ENCODE results near the gene RHOBTB3.

RHOBTB3 gene

DNA sequence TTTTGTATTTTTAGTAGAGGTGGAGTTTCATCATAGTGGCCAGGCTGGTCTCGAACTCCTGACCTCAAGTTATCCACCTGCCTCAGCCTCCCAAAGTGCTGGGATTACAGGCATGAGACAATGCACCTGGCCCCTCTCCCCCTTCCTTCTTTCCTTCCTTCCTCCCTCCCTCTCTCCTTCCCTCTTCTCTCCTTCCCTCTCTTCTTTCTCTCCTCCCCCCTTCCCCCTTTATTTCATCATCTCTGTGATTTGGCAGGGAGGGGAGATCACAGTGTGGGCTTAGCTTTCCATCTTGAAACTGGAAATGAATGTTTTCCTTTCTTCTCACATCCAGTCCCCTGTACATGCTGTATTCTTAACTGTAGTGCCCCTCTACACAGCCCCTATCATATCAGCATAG, 12.7 kb downstream of the RHOBTB3 start:
- no peak for ATAC-seq
- TF ChIP-seq BACH2 (CRISPR knock-in tag; IDR thresholded peaks at IDR 0.05; ENCODE audit: borderline replicate concordance) (no peak), ZC3H10 (CRISPR knock-in tag; IDR thresholded peaks at IDR 0.05) (no peak), ESRRG (CRISPR knock-in tag; IDR thresholded peaks at IDR 0.05) (no peak), CSDC2 (CRISPR knock-in tag; IDR thresholded peaks at IDR 0.05) (no peak), ZNF8 (CRISPR knock-in tag; IDR thresholded peaks at IDR 0.05) (no peak), ZFP3 (CRISPR knock-in tag; IDR thresholded peaks at IDR 0.05) (no peak), OSR1 (CRISPR knock-in tag; IDR thresholded peaks at IDR 0.05) (no peak), TOX (CRISPR knock-in tag; IDR thresholded peaks at IDR 0.05; ENCODE audit: borderline replicate concordance) (no peak), RARB (CRISPR knock-in tag; IDR thresholded peaks at IDR 0.05) (no peak), ZNF565 (CRISPR knock-in tag; conservative IDR thresholded peaks at IDR 0.05; ENCODE audit: low read depth) (no peak), TCF4 (CRISPR knock-in tag; IDR thresholded peaks at IDR 0.05; ENCODE audit: borderline replicate concordance) (no peak), ARNTL (CRISPR knock-in tag; IDR thresholded peaks at IDR 0.05; ENCODE audit: borderline replicate concordance, low read depth) (no peak), ISL1 (CRISPR knock-in tag; IDR thresholded peaks at IDR 0.05) (no peak)
- TF ChIP-seq, protein P1, sequence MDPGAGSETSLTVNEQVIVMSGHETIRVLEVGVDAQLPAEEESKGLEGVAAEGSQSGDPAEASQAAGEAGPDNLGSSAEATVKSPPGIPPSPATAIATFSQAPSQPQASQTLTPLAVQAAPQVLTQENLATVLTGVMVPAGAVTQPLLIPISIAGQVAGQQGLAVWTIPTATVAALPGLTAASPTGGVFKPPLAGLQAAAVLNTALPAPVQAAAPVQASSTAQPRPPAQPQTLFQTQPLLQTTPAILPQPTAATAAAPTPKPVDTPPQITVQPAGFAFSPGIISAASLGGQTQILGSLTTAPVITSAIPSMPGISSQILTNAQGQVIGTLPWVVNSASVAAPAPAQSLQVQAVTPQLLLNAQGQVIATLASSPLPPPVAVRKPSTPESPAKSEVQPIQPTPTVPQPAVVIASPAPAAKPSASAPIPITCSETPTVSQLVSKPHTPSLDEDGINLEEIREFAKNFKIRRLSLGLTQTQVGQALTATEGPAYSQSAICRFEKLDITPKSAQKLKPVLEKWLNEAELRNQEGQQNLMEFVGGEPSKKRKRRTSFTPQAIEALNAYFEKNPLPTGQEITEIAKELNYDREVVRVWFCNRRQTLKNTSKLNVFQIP (CRISPR knock-in tag; IDR thresholded peaks at IDR 0.05; ENCODE audit: borderline replicate concordance, low read depth): no peak
- TF ChIP-seq, protein P2, sequence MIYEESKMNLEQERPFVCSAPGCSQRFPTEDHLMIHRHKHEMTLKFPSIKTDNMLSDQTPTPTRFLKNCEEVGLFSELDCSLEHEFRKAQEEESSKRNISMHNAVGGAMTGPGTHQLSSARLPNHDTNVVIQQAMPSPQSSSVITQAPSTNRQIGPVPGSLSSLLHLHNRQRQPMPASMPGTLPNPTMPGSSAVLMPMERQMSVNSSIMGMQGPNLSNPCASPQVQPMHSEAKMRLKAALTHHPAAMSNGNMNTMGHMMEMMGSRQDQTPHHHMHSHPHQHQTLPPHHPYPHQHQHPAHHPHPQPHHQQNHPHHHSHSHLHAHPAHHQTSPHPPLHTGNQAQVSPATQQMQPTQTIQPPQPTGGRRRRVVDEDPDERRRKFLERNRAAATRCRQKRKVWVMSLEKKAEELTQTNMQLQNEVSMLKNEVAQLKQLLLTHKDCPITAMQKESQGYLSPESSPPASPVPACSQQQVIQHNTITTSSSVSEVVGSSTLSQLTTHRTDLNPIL (CRISPR knock-in tag; IDR thresholded peaks at IDR 0.05; ENCODE audit: low read depth): no peak
- TF ChIP-seq, protein P3, sequence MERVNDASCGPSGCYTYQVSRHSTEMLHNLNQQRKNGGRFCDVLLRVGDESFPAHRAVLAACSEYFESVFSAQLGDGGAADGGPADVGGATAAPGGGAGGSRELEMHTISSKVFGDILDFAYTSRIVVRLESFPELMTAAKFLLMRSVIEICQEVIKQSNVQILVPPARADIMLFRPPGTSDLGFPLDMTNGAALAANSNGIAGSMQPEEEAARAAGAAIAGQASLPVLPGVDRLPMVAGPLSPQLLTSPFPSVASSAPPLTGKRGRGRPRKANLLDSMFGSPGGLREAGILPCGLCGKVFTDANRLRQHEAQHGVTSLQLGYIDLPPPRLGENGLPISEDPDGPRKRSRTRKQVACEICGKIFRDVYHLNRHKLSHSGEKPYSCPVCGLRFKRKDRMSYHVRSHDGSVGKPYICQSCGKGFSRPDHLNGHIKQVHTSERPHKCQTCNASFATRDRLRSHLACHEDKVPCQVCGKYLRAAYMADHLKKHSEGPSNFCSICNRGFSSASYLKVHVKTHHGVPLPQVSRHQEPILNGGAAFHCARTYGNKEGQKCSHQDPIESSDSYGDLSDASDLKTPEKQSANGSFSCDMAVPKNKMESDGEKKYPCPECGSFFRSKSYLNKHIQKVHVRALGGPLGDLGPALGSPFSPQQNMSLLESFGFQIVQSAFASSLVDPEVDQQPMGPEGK (CRISPR knock-in tag; IDR thresholded peaks at IDR 0.05; ENCODE audit: borderline replicate concordance): no peak
- TF ChIP-seq, protein P4, sequence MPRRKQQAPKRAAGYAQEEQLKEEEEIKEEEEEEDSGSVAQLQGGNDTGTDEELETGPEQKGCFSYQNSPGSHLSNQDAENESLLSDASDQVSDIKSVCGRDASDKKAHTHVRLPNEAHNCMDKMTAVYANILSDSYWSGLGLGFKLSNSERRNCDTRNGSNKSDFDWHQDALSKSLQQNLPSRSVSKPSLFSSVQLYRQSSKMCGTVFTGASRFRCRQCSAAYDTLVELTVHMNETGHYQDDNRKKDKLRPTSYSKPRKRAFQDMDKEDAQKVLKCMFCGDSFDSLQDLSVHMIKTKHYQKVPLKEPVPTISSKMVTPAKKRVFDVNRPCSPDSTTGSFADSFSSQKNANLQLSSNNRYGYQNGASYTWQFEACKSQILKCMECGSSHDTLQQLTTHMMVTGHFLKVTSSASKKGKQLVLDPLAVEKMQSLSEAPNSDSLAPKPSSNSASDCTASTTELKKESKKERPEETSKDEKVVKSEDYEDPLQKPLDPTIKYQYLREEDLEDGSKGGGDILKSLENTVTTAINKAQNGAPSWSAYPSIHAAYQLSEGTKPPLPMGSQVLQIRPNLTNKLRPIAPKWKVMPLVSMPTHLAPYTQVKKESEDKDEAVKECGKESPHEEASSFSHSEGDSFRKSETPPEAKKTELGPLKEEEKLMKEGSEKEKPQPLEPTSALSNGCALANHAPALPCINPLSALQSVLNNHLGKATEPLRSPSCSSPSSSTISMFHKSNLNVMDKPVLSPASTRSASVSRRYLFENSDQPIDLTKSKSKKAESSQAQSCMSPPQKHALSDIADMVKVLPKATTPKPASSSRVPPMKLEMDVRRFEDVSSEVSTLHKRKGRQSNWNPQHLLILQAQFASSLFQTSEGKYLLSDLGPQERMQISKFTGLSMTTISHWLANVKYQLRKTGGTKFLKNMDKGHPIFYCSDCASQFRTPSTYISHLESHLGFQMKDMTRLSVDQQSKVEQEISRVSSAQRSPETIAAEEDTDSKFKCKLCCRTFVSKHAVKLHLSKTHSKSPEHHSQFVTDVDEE (CRISPR knock-in tag; IDR thresholded peaks at IDR 0.05): no peak
- TF ChIP-seq, protein P5, sequence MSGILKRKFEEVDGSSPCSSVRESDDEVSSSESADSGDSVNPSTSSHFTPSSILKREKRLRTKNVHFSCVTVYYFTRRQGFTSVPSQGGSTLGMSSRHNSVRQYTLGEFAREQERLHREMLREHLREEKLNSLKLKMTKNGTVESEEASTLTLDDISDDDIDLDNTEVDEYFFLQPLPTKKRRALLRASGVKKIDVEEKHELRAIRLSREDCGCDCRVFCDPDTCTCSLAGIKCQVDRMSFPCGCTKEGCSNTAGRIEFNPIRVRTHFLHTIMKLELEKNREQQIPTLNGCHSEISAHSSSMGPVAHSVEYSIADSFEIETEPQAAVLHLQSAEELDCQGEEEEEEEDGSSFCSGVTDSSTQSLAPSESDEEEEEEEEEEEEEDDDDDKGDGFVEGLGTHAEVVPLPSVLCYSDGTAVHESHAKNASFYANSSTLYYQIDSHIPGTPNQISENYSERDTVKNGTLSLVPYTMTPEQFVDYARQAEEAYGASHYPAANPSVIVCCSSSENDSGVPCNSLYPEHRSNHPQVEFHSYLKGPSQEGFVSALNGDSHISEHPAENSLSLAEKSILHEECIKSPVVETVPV (CRISPR knock-in tag; IDR thresholded peaks at IDR 0.05): no peak

DNA sequence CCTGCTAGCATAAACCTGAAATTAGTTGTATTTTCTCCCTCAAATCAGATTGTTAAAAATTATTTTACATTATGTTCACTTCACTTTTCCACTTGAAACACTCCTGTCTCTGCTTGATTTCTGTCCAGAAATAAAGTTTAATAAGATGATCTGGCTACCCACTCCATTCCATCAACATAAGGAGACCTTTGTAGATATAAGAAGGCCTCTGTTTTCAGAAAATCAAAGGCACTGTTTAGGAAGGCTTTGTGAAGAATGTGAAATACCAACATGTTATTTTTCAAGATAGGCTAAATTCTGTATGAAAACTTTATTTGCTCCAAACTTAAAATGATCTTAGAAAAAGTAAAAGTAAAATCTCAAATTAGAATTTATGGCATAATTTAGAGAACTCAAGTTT, 15.1 kb downstream of the RHOBTB3 start:
- TF ChIP-seq, protein P4 (CRISPR knock-in tag; IDR thresholded peaks at IDR 0.05): no peak
- TF ChIP-seq, protein P1 (CRISPR knock-in tag; IDR thresholded peaks at IDR 0.05; ENCODE audit: borderline replicate concordance, low read depth): no peak
- TF ChIP-seq, protein P5 (CRISPR knock-in tag; IDR thresholded peaks at IDR 0.05): no peak
- TF ChIP-seq ZNF70 (CRISPR knock-in tag; IDR thresholded peaks at IDR 0.05) (no peak), OSR1 (CRISPR knock-in tag; IDR thresholded peaks at IDR 0.05) (no peak), PPARA (CRISPR knock-in tag; IDR thresholded peaks at IDR 0.05; ENCODE audit: borderline replicate concordance) (no peak), BACH2 (CRISPR knock-in tag; IDR thresholded peaks at IDR 0.05; ENCODE audit: borderline replicate concordance) (no peak), CSDC2 (CRISPR knock-in tag; IDR thresholded peaks at IDR 0.05) (no peak), ZFP30 (CRISPR knock-in tag; IDR thresholded peaks at IDR 0.05) (no peak), TCF4 (CRISPR knock-in tag; IDR thresholded peaks at IDR 0.05; ENCODE audit: borderline replicate concordance) (no peak), ISL1 (CRISPR knock-in tag; IDR thresholded peaks at IDR 0.05) (no peak)
- no peak for ATAC-seq

Measured in SK-N-SH treated with all-trans-retinoic acid at 6 μM for 48 hours (cell line).